Glomerular visceral epithelial cell (primary cell): Measurements from ENCODE around the gene EPC2.
"Not testable (repeated sequence)": the region's sequence is repeated elsewhere in the genome, so short reads cannot be mapped to it uniquely, and the experiment has no call there.

Source experiments
- DNase-seq: peaks from one replicate; pipeline ENCODE4 v3.0.0-alpha.2; 2016; ENCODE audit errors: extremely low spot score

EPC2 gene

DNA sequence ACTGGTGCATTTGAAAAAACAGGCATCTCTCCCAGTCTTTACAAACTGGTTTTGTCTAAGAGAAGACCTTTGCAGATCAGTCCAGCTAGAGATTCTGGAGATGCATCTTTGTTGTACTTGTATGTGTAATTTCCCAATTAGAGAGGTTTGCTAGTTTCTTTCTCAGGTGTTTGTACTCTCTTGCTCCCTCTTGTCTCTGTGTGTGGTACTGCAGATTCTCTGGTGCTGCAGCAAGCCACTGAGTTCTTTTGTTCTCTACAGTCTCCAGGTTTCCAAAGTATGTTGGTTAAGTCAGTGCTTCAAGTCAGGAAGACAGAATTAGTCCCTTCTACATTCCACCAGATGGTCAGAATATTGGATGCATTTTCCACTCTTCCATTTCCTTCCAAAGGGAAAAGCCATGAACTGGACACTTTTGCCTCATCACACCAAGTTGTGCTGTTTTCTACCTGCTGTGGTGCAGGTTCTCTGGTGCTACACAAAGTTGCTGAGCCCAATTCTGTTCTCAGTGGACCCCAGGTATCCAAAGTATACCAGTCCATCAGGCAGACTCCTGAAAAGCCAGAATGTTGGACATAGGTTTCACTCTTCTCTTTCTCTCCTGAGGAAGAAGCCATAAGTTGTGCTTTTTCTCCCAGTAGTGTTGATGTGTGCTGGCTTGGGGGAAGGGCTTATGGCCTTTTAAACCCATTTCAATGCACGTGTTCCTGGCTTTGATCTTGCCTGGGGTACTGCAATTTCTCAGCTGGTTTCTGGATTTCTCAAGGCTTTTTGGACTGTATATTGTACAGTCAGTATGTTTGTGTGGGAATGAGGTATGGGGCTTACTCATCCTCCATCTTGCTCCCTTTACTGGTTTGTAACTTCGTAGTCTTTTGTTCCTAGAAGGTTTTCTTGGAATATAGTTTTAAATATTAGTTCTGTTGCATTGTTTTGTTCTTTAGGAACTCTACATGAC lies 29.8 kb downstream of the EPC2 start:
- peak; percentile 21 for DNase-seq

DNA sequence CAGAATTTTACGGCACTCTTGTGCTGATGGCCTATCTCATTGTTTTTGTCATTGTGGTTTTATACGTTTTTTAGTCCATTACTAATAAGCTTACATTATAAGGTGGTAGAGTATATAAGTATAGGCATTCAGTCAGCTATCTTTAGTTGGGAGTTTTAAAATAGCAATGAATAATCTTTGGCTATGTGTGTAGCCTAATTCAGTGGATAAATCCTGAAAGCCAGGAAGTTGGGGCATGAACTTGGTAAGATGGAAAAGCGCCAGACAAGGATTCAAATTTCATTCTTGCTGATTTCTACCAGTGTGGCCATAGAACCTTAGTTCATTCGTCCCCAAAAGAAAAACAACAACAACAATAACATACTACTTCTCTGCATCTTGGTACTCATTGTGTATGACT lies 31.2 kb downstream of the EPC2 start:
- no peak for DNase-seq

- not testable (repeated sequence) for DNase-seq
Measured at GRCh38 chr2:148678302-148679179, 34.0 kb downstream of the EPC2 start.

DNA sequence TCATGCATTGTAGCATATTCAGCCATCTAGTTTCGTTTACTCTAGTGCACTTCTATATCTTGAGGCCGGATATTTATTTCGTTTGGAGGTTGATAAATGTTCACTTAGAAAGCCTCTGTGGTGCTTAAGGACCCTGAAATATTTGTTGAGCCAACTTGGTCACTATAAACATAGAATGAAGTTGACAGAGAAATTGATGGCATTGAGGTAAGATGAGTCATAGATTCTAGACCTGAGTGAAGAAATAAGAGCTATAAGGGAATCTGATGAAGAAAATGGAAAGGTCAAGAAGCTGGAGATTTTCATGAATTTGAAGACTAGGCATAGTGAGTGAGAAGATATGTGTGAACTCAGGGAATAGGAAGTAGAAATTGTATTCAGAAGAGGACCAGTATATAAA lies 35.9 kb downstream of the EPC2 start:
- peak; percentile 15 for DNase-seq

GRCh38 chr2:148681443-148681842 lies 36.9 kb downstream of the EPC2 start:
- DNase-seq, result no peak

DNA sequence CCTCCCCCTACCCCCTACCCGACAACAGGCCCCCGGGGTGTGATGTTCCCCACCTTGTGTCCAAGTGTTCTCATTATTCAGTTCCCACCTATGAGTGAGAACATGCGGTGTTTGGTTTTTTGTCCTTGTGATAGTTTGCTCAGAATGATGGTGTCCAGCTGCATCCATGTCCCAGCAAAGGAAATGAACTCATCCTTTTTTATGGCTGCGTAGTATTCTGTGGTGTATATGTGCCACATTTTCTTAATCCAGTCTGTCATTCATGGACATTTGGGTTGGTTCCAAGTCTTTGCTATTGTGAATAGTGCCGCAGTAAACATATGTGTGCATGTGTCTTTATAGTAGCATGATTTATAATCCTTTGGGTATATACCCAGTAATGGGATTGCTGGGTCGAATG lies 37.3 kb downstream of the EPC2 start:
- not testable (repeated sequence) for DNase-seq

GRCh38 chr2:148684507-148684906 lies 40.0 kb downstream of the EPC2 start:
- no peak for DNase-seq

- no peak for DNase-seq
Measured at GRCh38 chr2:148687543-148687942, 43.0 kb downstream of the EPC2 start.

DNA sequence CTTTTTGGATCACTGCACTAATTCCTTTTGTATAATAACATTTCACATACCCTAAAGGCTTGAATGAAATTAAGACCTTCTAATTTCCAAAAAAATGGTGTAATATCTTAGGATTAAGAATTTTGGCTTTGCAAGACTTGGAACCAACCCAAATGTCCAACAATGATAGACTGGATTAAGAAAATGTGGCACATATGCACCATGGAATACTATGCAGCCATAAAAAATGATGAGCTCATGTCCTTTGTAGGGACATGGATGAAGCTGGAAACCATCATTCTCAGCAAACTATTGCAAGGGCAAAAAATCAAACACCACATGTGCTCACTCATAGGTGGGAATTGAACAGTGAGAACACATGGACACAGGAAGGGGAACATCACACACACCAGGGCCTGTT lies 43.5 kb downstream of the EPC2 start:
- DNase-seq, result not testable (repeated sequence)

GRCh38 chr2:148696985-148697384 lies 52.4 kb downstream of the EPC2 start:
- DNase-seq, result no peak

GRCh38 chr2:148699830-148700229 lies 55.3 kb downstream of the EPC2 start:
- DNase-seq, result no peak

DNA sequence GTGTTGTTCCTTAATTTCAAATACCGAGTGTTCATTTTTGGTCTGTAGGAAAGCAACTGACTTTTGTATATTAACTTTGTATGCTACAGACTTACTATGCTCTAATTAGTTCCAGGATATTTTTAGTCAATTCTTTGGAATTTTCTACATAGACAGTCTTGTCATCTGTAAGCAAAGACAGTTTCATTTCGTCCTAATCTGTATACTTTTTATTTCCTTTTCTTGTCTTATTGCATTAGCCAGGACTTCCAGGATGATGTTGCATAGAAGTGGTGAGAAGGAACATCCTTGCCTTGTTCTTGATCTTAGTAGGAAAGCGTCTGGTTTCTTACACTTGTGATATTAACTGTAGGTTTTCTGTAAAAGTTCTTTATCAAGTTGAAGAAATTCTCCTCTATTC lies 56.5 kb downstream of the EPC2 start:
- no peak for DNase-seq

DNA sequence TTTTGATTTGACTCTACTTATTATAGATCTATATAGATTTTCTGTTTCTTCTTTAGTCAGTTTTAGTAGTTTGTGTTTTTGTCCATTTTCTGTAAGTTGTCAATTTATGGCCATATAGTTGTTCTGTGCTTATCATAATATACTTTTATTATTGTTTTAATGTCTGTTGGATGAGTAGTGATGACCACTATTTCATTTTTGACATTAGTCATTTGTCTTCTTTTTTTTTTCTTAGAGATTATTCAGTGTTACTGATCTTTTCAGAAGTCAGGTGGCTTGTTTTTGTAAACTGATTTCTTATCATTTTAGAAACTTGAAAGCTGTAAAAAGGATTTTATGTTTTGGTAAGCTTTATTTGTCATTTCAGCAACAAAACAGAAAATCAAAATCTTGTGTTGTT lies 57.3 kb downstream of the EPC2 start:
- no peak for DNase-seq

- DNase-seq, result no peak
Measured at GRCh38 chr2:148702475-148702874, 57.9 kb downstream of the EPC2 start.

- DNase-seq, result no peak
Measured at GRCh38 chr2:148704247-148704646, 59.7 kb downstream of the EPC2 start.

DNA sequence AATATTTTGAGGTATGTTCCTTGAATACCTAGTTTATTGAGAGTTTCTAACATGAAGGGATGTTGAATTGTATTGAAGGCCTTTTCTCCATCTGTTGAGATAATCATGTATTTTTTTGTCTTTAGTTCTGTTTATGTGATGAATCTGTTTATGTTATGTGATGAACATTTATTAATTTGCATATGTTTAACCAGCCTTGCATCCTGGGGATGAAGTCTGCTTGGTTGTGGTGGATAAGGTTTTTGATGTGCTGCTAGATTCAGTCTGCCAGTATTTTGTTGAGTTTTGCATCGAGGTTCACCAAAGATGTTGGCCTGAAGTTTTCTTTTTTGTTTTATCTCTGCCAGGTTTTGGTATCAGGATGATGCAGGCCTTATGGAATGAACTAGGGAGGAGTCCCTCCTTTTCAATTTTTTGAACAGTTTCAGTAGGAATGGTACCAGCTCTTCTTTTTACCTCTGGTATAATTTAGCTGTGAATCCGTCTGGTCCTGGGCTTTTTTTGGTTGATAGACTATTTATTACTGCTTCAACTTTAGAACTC lies 71.9 kb downstream of the EPC2 start:
- no peak for DNase-seq

GRCh38 chr2:148718039-148718438 lies 73.5 kb downstream of the EPC2 start:
- no peak for DNase-seq

DNA sequence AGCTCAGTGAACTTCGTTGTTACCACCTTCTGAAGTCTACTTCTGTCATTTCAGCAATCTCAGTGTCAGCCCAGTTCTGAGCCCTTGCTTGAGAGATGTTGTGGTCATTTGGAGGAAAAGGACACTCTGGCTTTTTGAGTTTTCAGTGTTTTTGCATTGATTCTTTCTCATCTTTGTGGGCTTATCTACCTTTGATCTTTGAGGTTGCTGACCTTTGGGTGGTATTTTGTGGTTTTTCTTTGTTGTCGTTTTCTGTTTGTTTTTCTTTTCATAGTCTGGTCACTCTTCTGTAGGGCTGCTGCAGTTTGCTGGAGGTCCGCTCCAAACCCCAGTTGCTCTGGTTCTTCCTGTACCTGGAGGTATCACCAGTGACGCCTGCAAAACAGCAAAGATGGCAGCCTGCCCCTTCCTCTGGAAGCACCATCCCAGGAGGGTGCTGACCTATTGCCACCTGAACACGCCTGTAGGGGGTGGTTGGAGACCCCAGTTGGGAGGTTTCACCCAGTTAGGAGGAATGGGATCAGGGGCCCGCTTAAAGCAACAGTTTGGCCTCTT lies 74.7 kb downstream of the EPC2 start:
- no peak for DNase-seq

GRCh38 chr2:148719941-148720436 lies 75.4 kb downstream of the EPC2 start:
- no peak for DNase-seq

DNA sequence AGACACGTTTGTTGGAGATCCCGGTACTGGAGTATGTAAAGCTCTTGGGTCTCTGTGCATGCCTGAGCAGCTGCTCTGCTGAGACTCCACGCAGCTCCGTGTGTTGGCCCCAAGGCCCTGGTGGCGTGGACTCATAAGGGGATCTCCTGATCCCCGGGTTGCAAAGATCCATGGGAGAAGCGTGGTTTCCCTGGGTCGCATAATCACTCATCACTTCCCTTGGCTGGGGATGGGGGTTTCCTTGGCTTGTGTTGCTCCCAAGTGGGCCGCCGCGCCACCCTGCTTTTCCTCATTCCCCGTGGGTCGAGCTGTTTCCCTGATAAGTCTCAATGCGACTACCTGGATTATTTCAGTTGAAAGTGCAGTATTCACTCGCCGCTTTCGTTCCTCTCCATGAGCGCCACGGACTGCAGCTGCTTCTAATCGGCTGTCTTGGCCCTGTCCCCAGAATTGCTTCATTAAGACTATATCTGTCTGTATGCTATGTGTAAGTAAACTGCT lies 76.0 kb downstream of the EPC2 start:
- DNase-seq, result no peak

GRCh38 chr2:148721520-148721931 lies 77.0 kb downstream of the EPC2 start:
- DNase-seq, result no peak
